Motor neuron (in vitro differentiated cells): ENCODE measurements around the gene BBOX1. TPM values are rescaled to one million over a fixed set of nuclear protein-coding genes. Genes with fewer than 3 reads are reported as not detected.

Experiments
- total RNA-seq, 8 experiments: library from RNA; unstranded; fragments of 300-600 nt; gene quantifications; 2 replicates each; pipeline versions ENCODE4 v1.2.3 to v1.2.4, GENCODE V29; 2022

The BBOX1 gene
- total RNA-seq, 8 experiments from 2014 or later, result 0.38 to 11.4 (median 0.83) TPM

Other genes with a start within 250 kb of the BBOX1 start
- gene FIBIN, start 46.7 kb upstream of the BBOX1 start, total RNA-seq, result 10 to 100 TPM in 3 of 8 experiments, 1 to 10 TPM in 3, under 1 TPM in 2; 0.22 to 86.0 (median 1.5) TPM